ENCODE results near the gene ZBTB16.

Gene ZBTB16

DNA sequence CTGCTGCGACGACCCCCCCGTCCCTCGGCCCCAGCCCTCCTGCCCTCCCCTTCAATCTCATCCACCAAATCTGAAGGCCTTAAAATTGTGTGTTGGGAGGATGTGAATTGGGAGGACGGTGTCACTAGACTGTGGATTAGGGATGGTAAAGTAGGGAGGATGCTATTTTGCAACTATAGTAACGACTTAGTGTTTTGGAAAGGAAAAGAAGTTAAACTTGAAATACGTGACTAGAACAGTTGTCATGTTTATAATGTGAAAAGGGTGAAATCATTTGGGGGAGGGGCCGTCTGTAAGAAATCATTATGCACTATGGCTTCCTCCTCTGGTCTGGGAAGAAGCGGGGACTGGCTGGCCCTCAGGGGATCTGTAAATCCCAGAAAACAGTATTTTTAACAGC, 193.3 kb downstream of the ZBTB16 start:
- DNase-seq, result no peak

DNA sequence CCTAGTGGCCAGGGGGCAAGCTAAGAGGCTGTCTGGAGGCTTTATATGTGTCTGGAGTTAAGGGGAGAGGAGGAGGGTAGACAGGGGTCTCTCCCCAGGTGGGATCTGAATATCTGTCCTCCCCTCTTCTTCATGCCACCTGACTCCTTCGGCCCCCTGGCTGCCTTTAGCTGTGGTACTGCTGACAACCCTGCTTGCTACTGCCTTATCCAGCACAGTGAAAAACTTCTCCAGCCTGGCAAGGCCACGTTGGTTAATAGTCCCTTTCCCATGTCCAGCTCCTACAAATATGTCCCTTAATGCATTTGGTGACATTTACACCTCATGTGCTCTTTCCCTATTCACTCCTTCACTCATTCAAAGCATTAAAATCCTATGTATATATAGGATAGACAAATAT, 194.3 kb downstream of the ZBTB16 start:
- no peak for DNase-seq

DNA sequence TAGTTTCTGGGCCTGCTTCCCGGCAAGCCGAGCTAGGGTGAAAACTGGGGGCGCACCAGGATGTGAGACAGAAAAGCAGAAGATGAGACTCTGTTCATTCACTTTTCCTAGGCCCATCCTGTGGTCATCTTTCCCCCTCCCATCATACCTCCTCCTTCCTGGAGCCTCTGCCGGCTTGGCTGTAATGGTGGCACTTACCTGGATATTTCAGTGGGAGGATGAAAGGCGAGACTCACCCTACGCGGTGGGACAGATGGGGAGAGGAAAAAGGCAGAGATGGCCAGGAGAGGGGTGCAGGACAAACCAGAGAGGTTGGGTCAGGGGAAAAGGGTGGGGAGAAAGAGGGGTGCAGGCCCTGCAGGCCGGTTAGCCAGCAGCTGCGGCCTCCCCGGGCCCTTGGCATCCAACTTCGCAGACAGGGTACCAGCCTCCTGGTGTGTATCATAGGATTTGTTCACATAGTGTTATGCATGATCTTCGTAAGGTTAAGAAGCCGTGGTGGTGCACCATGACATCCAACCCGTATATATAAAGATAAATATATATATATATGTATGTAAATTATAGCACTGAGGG, 195.1 kb downstream of the ZBTB16 start:
- DNase-seq, result no peak

- DNase-seq, result no peak
These were observed 195.8 kb downstream of the ZBTB16 start for GRCh38 chr11:114255289-114255688.

DNA sequence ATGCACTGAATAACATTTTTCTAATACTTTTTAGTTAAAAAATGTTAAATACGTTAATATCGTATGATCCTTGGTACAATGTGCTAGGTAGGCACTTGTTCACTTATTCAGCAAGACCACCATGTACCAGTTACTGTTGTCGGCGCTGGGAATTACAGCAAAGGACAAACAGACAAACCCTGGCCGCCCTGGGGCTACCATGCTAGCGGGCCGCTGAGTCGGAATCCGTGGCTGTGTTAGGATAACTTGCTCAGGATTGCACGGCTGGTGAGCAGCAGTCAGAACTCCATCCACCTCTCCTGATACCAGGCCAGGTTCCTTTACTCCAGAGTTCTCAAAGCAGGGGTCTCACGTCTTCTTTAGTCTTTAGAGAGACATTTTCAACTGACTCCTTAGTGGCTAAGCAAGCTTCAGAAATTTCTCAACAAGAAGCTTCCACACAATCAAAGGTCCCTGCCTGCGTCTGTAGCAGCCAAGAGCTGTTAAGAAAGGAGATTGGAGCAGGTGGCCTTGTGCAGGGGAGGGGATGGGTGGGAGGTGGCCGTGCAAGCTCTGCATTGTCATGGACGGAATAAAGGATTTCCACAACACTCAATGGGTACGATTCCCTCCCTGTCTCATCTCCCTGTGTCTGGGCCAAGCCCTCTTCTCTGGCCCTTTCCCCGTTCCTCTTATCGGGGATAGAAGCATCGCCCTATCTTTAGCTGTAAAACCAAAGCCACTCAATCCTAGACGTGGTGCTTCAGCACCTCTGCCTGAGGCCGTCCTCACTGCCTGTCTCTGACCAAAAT, 196.9 kb downstream of the ZBTB16 start:
- DNase-seq, result no peak

GRCh38 chr11:114256967-114257286, 197.4 kb downstream of the ZBTB16 start:
- no peak for DNase-seq

DNA sequence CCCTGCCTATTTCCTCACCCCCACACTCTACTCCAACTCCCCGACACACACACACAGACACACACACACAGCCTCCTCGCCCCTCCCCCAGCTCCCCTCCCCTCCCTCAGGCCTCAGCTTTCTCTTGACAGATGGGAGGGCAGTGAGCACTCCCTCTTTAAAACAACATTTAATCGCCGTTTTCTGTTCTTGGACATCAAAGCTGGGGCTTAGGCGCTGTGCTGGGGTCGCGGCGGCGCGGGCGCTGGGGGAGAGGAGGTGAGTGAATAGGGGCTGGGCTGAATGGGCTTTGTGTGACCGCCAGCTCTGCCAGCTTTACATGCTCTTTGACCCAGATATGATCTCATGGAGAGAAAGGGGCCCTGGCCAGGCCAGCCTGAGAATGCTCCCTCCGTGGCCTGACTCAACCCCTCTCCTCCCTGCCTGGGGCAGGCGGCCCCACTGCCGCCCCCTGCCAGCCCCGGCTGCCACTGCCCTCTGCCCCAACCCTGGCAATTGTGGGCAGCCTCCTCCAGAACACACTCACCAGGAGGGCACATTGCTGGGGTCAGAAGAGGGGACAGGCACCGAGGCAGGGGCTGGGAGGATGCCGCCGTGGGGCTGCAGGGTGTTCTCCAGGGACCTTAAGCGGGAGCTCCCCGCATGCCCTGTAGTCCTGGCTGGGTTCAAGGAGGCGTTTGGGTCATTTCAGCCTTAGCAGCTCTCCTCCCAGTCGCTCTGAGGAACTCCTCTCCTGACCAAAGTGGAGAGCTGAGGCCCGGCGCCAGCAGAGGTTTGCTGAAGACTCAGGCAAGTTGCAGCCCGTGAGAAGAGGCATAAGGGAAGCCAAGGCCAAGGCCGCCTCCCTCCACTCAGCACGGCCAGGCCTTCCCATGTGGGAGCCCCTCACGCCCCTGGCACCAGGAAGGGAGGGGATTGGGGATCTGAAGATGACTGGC, 198.4 kb downstream of the ZBTB16 start:
- no peak for DNase-seq

DNA sequence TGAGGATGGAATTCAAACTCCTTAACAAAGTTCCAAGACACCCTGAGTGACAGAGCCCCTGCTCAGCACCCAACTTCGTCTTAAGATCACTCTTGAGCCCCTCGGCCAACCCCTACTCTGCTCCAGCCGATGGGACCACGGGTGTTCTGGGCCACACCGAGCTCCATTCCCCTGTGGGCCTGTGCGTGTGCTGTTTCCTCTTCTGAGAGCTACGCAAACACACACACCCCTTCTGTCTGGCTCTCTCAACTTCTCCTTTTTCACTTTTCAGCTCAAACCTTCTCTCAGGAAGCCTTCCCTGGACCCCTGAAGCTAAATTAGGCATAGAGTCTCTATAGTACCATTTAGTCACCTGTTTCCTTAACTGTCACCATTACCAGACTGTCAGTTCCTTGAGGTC, 199.2 kb downstream of the ZBTB16 start:
- DNase-seq, result no peak

DNA sequence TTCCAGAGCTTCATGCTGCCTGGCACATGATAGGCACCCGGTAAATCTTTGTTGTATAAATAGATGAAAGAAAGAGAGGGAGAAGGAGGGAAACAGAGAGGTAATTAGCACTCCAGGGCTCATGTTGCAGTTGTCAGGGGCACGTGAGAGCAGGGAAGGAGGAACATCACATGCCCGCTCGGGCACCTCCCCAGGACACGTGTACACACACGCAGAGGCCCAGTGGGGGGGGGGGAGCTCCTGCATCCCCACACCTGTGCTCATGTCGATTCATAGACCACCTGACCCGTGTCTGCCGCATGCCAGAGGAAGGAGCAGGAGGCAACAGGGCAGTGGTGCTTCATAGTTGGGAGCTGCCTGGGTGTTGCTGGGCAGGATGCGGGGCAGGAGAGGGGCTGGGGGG, 199.6 kb downstream of the ZBTB16 start:
- no peak for DNase-seq

- no peak for DNase-seq
These were observed 200.1 kb downstream of the ZBTB16 start for GRCh38 chr11:114259551-114259983.

GRCh38 chr11:114260077-114260476, 200.6 kb downstream of the ZBTB16 start:
- DNase-seq, result no peak

DNA sequence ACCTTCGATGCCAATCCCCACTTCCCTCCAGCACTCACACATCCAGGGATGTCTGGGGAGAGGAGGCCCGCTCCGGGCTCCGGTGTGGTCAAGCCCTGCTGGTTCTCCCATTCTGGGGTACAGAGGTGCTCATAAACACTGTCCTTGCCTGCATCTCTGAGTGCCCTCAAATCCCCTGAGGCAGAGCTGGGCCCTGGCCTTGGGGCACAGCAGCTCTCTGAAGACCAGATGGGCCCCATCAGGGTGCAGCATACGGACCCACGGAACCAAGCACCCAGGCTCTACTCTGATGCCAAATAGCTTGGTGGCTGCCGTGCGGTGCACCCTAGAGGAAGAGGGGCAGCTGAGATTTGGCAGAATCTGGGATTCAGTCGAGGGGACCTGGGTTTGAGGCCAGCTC, 201.0 kb downstream of the ZBTB16 start:
- no peak for DNase-seq

- no peak for DNase-seq
These were observed 202.3 kb downstream of the ZBTB16 start for GRCh38 chr11:114261791-114262190.

DNA sequence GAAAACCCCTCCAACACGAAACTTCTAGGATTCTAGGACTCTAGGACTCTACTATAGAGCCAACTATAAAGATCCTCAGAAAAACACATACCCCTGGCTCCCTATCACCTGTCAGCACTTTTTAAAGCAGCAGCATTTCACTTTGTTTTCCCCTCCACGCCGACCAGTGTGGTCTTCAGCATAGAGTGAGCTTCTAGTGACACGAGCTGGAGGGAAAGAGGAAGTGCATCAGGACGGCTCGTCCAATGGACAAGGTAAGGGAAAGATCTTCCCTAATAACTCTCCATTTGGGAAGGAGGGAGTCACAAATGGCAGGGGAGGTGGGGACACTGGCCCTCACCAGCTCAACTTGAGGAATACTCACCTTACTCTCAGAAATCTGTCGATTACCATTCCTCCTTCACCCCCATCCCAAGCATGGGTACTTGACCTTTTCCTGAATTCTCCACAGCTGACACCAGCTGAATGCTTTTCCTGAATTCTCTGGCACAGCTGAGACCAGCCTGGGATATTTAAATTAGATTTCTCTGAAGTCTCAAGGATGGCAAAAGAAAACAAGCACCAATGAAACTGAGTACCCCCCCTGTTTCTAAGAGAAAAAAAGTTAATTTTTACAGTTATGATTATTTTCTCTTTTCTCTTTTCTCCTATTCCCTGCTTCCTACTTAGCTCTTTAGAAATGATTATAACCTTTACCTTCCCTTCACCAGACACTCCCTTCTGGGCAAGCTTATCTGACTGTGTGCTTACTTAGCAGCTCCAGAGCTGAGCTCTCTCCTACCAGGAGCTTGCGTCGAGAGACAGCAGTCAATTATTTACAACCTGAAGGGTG, 203.4 kb downstream of the ZBTB16 start:
- DNase-seq, result peak in 1 of 2 experiments; percentile 23

GRCh38 chr11:114263513-114264170, 204.1 kb downstream of the ZBTB16 start:
- DNase-seq, result no peak

DNA sequence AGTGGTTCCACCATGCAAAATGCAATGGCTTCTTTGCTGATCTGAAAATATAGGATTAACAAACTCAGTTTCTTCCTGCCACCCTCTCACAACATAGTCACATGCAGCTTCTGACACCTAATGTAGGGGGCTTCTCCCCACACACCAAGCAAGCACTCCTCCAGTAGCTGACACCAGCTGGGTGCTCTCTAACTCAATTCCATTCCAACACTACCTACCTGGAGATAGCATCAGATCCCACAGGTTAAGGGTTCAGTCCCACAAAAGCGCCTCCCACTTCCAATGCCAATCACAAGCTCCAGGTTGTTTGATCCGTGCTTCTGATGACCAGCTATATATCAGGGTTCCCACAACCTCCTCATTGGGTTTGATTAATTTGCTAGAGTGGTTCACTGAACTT, 204.9 kb downstream of the ZBTB16 start:
- no peak for DNase-seq

- DNase-seq, result no peak
These were observed 205.8 kb downstream of the ZBTB16 start for GRCh38 chr11:114265122-114265878.

DNA sequence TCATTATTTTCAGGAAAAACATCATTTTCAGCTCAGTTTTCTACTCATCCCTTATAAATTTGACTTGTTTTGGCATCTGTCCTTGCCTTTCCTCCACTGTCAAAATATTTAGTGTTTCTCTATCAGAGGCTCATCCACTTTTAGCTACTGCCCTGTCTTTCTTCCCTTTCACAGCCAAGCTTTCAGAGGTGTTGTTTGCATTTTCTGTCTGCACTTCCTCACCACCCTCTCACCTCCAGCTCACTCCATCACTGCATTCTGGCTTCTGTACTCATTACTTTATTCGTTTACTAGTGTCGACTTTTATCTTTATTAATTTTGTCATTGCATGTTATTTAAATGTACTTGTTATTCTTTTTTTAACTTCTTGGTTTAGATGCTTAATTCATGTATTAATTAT, 210.0 kb downstream of the ZBTB16 start:
- DNase-seq, result no peak

- no peak for DNase-seq
These were observed 211.2 kb downstream of the ZBTB16 start for GRCh38 chr11:114270531-114271270.

DNA sequence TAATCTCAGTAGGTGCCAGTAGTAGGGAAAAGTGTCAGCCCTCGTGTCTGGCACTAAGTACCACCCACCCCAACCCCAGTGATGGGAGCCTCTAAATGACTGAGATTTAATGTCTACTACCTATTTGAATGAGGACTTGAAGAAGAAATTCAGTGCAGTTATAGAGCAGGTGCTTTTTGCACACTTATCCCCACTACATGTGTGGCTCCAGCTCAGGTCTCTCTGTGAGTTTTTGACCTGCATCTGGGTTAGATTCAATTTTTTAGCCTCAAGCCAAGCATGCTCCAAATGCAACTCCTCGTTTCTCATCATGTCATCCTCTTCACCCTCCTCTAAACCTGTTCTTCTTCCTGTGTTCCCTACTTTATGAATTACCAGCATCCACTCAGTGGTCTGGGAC, 211.8 kb downstream of the ZBTB16 start:
- DNase-seq, result no peak

- no peak for DNase-seq
These were observed 212.8 kb downstream of the ZBTB16 start for GRCh38 chr11:114272311-114272710.
